ENCODE data around the gene ZNF292.
"Not testable (repeated sequence)": the region's sequence is repeated elsewhere in the genome, so short reads cannot be mapped to it uniquely, and the experiment has no call there.

Gene ZNF292

DNA sequence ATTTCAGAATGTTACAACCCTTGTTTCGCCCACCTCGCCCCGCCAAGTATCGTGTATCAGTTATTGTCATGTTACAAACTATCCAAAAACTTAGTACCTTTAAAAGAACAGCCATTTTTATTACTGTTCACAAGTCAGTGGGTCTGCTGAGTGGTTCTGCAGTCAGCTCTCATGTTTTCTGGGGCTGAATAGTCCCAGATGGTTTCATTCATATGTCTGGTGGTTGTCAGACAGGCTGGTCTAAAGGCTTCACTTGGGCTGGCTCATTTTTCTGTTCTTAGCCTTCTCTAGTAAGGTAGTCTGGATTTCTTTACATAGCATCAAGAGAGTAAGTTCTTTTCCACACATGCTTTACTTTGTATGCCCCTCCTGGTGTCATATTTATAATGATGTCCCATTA, 8.6 kb downstream of the ZNF292 start:
- no peak for DNase-seq

- no peak for DNase-seq
Measured at GRCh38 chr6:87164506-87164905, 9.1 kb downstream of the ZNF292 start.

DNA sequence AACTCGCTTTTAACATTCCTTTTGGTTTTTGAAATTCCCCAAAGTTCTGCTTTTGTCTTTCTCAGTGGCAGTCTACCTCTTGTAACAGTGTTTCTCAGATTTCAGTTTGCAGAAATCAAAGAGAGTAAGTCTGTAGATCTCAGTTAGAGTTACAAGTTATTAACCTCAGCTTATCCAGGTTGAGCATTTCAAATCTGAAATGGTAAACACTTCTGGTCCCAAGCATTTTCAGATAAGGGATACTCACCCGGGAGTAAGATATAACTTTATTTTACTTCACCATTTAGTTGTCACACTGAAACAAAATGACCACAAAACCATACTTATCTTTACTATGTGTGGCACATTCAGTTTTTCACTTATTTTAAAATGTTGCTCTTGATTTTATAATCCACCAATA, 9.8 kb downstream of the ZNF292 start:
- DNase-seq, result no peak

DNA sequence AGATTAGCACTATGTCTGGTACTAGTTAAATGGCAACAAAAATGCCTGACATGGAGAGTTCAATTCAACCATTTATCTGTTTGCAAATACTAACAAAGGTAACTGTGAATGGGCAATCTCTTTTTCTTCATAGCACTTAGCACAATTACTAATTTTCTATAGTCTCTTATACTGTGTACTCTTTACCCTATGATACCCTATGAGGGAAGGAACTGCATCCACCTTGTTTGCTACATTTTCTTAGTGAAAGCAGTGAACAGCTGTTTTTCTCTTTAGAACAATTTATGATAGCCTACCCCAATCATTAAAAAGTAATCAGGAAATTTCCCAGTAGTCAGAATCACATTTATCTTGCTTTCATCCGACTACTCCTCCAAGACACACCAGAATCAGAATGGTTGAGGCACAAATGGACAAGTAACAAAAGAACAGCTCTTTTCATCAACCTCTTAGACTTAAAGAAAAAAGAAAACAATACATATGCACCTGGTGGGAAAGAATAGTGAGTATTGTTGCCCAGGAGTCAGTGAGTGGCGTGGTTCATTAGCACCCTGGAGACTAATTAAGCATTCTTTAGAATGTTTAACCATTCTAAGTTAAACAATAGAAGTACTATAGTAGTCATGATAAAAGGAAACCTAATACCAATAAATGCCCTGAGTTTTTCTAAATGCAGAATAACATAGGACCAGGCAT, 16.7 kb downstream of the ZNF292 start:
- no peak for DNase-seq

GRCh38 chr6:87174078-87174579, 18.8 kb downstream of the ZNF292 start:
- no peak for DNase-seq

DNA sequence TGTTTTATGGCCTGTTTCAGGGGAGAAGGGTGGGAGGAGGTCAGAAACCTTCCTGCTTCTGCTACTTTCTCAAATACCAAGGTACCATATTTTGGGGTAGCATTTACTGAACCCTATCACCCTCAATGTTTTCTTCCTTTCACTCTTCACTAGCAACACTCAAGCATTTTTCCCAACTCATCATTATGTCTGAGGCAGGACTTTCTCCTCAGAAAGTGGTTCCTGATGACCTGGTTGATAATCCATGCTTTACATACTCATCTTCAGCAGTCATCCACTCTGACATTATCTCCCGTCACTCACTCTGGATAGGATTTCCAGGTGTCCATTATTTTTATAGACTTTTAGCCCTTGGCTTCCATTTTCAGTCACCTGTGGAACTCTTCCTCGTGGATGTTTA, 21.1 kb downstream of the ZNF292 start:
- DNase-seq, result no peak

GRCh38 chr6:87180105-87180728, 24.9 kb downstream of the ZNF292 start:
- no peak for DNase-seq

DNA sequence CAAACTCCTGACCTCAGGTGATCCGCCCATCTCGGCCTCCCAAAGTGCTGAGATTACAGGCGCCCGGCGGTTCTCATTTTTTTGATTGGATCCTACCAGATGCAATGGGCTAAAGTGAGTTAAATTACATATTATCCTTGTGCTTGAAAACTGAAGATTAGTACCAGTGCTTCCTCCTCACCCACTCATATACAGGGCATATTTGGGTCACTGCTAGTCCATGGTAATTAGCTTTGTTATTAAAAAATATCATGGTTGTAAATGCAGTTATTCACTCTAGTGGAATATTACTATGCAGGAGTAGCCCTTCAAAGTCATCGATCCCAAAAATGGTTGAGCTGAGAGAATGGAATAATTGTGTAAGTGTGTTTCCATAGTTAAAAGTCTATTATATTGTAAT, 26.5 kb downstream of the ZNF292 start:
- DNase-seq, result no peak

GRCh38 chr6:87182321-87182720, 27.0 kb downstream of the ZNF292 start:
- no peak for DNase-seq

- DNase-seq, result no peak
Measured at GRCh38 chr6:87182940-87183339, 27.6 kb downstream of the ZNF292 start.

- no peak for DNase-seq
Measured at GRCh38 chr6:87183687-87184086, 28.3 kb downstream of the ZNF292 start.

DNA sequence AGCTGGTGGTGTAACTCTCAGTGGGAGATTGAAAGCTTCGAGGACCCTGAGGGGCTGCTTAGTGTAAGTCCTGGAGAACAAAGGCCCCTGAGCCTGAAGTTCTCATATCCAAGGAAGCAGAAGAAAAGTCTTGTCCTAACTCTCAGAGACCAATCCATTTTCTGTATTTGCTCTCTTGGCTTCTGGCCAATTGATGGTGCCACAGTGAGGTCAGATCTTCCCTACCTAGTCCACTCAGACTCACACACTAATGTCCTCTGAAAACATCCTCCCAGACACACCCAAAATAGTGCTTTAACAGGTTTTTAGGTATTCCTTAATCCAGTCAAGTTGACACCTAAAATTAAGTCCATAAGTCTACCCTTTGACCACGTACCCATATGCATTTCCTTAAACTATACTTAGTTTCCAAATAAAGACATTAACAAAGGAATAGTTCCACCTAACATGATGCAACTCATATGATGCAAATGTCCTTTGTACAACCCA, 29.4 kb downstream of the ZNF292 start:
- no peak for DNase-seq

DNA sequence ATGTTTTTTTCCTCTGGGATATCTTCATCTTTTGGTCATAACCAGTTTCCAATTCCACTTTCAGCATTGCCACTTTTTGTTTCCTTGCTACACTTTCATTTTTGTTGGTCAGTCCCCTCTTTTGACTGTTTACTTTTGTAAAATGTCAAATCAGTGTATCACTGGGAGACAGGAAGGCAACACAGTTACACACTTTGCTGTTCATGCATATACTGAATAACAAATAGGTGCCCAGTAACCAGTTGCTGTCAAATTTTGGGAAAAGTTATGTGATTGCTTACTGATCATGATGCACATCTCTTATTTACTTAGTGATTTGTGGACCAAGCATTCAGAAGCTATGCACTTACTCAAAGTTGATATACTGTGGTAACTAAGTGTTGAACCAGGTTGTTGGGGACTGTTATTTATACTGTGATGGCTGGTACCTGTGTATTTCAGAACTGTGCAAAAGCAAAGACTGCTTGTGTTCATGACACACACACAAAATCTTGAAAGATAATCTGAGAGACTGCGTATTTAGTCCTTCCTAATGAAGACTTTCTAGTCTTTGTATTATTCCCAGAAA, 41.0 kb downstream of the ZNF292 start:
- no peak for DNase-seq

- no peak for DNase-seq
Measured at GRCh38 chr6:87197547-87197946, 42.2 kb downstream of the ZNF292 start.

DNA sequence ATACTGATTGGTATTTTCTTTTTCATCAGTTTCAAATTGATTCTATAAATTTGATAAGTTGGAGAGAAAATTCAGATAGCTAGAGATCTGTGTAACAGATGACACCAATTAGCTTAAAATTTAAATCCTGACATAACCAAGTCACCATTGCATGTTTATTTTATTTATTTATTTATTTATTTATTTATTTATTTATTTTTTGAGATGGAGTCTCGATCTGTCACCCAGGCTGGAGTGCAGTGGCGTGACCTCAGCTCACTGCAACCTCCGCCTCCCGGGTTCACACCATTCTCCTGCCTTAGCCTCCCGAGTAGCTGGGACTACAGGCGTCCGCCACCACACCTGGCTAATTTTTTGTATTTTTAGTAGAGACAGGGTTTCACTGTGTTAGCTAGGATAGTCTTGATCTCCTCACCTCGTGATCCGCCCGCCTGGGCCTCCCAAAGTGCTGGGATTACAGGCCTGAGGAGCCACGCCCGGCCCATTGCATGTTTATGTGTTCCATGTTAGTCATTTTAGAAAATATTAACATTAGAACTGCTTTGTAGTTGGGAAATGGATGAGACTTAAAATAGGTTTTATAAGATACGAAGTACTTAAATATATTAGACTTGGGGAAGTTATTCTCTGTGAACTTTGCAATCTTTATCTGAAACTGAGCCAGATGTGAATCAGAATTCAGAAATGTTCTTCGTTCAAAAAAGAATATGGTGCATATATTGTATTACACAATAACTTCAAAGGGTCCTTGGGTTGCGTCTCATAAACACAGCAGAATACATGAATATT, 42.9 kb downstream of the ZNF292 start:
- DNase-seq, result not testable (repeated sequence)

- DNase-seq, result no peak
Measured at GRCh38 chr6:87199787-87200186, 44.4 kb downstream of the ZNF292 start.

- no peak for DNase-seq
Measured at GRCh38 chr6:87200469-87201175, 45.3 kb downstream of the ZNF292 start.

GRCh38 chr6:87203448-87204023, 48.2 kb downstream of the ZNF292 start:
- DNase-seq, result no peak

GRCh38 chr6:87209812-87210211, 54.4 kb downstream of the ZNF292 start:
- DNase-seq, result no peak

- no peak for DNase-seq
Measured at GRCh38 chr6:87210979-87211378, 55.6 kb downstream of the ZNF292 start.

DNA sequence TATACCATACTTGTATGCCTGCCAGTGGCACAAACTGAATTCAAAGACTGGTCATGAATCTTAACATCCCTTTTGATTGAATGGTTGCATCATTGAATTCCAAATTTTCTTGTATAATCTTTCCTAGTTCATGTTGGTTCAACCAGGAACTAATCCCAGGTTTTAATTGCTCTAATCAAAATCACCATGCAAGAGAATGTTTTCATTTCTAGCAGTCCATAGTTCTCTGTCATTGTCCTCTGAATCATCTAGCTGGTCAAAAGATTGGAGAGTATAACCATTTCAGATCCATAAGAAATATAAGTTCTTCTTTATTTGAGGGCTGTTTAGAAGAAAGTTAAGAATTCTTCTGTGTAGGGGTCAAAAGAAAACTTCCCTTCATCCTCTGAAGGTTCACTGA, 57.2 kb downstream of the ZNF292 start:
- DNase-seq, result no peak

DNA sequence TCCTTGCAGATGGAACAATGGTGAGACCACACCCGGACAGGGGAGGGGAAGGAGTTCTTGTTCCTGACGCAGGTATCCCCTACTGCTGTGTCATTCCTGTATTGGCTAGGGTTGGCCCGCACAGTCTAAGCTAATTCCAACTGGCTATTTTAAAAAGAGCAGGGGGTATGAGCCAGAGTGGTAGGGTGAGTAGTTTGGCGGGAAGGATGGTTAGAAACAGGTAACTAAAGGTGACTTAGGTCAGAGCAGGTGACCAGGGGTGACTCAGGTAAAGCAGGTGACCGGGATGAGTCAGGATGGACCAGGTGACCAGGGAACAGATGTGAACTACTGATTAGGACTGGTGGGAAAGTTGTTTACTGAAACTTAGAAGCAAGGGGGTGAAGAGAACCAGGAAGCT, 58.0 kb downstream of the ZNF292 start:
- DNase-seq, result no peak
